Kidney epithelial cell (primary cell): ENCODE data around the gene IRS2. TPM values are rescaled to one million over a fixed set of nuclear protein-coding genes. Genes with fewer than 3 reads are reported as not detected.

ENCODE experiments used
- DNase-seq: peaks from one replicate; pipeline ENCODE4 v3.0.0-alpha.2; 2010; ENCODE audit warnings: low read depth
- H3K27me3 ChIP-seq: 2 replicates; pipeline ENCODE4 v1.6.0; 2011; ENCODE audit warnings: low read length; ENCODE audit not compliant: control insufficient read depth, insufficient read depth
- H3K36me3 ChIP-seq: 2 replicates; pipeline ENCODE4 v1.5.1; 2011; ENCODE audit warnings: low read length; ENCODE audit not compliant: control insufficient read depth, insufficient read depth
- H3K4me3 ChIP-seq: 2 replicates; pipeline ENCODE4 v1.5.1; 2011; ENCODE audit warnings: low read depth, mild to moderate bottlenecking, control low read depth, low read length
- CTCF ChIP-seq: IDR thresholded peaks from 2 replicates; pipeline ENCODE4 v1.5.1; 2011; ENCODE audit warnings: mild to moderate bottlenecking, moderate library complexity, low read length, control low read depth, inconsistent platforms; ENCODE audit not compliant: insufficient read depth, poor library complexity, severe bottlenecking
- total RNA-seq: library from RNA; depleted of rRNA; stranded (reverse); fragments of >200 nt; gene quantifications from 2 replicates; pipeline ENCODE4 v1.2.3, GENCODE V29; 2015

The IRS2 gene
- total RNA-seq, 1 donor from 2014 or later = 27.1 TPM

GRCh38 chr13:109740121-109740520 lies 46.3 kb downstream of the IRS2 start:
- no peak for TF ChIP-seq CTCF
- no peak overlapping the region for H3K4me3 ChIP-seq
- H3K36me3 ChIP-seq = no peaks in the 10 kb centered on the region
- H3K27me3 ChIP-seq = no peaks in the 10 kb centered on the region
- no peak for DNase-seq

- no peak overlapping the region for H3K4me3 ChIP-seq
- no peaks in the 10 kb centered on the region for H3K27me3 ChIP-seq
- H3K36me3 ChIP-seq = no peaks in the 10 kb centered on the region
- no peak for DNase-seq
- no peak for TF ChIP-seq CTCF
These were observed 48.1 kb downstream of the IRS2 start for GRCh38 chr13:109738298-109738746.

- no peak for DNase-seq
- no peak overlapping the region for H3K4me3 ChIP-seq
- no peaks in the 10 kb centered on the region for H3K36me3 ChIP-seq
- no peaks in the 10 kb centered on the region for H3K27me3 ChIP-seq
- no peak for TF ChIP-seq CTCF
These were observed 48.8 kb downstream of the IRS2 start for GRCh38 chr13:109737606-109738005.

GRCh38 chr13:109737046-109737573 lies 49.3 kb downstream of the IRS2 start:
- no peak for DNase-seq
- TF ChIP-seq CTCF = no peak
- Histone ChIP-seq H3K27me3 (no peaks in the 10 kb centered on the region), H3K4me3 (no peak overlapping the region), H3K36me3 (no peaks in the 10 kb centered on the region)

GRCh38 chr13:109735436-109735966 lies 50.9 kb downstream of the IRS2 start:
- H3K4me3 ChIP-seq = no peak overlapping the region
- no peak for DNase-seq
- no peaks in the 10 kb centered on the region for H3K27me3 ChIP-seq
- no peak for TF ChIP-seq CTCF
- no peaks in the 10 kb centered on the region for H3K36me3 ChIP-seq
